Activated CD4-positive, alpha-beta memory T cell treated with anti-CD3 and anti-CD28 coated beads for 36 hours (primary cell): ENCODE results near the gene MEI1. TPM values are rescaled to one million over a fixed set of nuclear protein-coding genes. Genes with fewer than 3 reads are reported as not detected.

Experiments used
- CTCF ChIA-PET: fragments of 350-600 bp; sonication (Branson Sonifier 250); formaldehyde crosslinking; loops from one replicate; lab custom pipeline; 2021; ENCODE audit warnings: antibody characterized with exemption, inconsistent platforms; lab: Charles Lee
- POLR2A ChIA-PET: fragments of 350-600 bp; sonication (Branson Sonifier 250); formaldehyde crosslinking; loops from one replicate; lab custom pipeline; 2021; ENCODE audit warnings: antibody characterized with exemption; lab: Charles Lee
- DNase-seq: peaks from one replicate; pipeline ENCODE4 v3.0.0-alpha.2; 2020
- H3K27ac Mint-ChIP-seq: one replicate; pipeline ENCODE4 v1.8.0; 2021; ENCODE audit warnings: mixed read lengths
- H3K27me3 Mint-ChIP-seq: one replicate; pipeline ENCODE4 v1.8.0; 2021; ENCODE audit warnings: mixed read lengths
- H3K36me3 Mint-ChIP-seq: one replicate; pipeline ENCODE4 v1.8.0; 2021; ENCODE audit warnings: mixed read lengths
- H3K4me1 Mint-ChIP-seq: one replicate; pipeline ENCODE4 v1.8.0; 2021; ENCODE audit warnings: low read depth, mixed read lengths
- H3K4me3 Mint-ChIP-seq: one replicate; pipeline ENCODE4 v1.8.0; 2021; ENCODE audit warnings: mild to moderate bottlenecking, mixed read lengths
- H3K9me3 Mint-ChIP-seq: one replicate; pipeline ENCODE4 v1.8.0; 2021; ENCODE audit warnings: mixed read lengths
- intact Hi-C: fragments of 100-400 bp; cut with micrococcal nuclease; formaldehyde crosslinking; loops from one replicate; pipeline ENCODE4 v1.15.1; 2023
- total RNA-seq, 2 experiments: library from RNA; stranded (reverse); gene quantifications; one replicate each; pipeline ENCODE4 v1.2.3, GENCODE V29; 2021

The MEI1 gene, protein sequence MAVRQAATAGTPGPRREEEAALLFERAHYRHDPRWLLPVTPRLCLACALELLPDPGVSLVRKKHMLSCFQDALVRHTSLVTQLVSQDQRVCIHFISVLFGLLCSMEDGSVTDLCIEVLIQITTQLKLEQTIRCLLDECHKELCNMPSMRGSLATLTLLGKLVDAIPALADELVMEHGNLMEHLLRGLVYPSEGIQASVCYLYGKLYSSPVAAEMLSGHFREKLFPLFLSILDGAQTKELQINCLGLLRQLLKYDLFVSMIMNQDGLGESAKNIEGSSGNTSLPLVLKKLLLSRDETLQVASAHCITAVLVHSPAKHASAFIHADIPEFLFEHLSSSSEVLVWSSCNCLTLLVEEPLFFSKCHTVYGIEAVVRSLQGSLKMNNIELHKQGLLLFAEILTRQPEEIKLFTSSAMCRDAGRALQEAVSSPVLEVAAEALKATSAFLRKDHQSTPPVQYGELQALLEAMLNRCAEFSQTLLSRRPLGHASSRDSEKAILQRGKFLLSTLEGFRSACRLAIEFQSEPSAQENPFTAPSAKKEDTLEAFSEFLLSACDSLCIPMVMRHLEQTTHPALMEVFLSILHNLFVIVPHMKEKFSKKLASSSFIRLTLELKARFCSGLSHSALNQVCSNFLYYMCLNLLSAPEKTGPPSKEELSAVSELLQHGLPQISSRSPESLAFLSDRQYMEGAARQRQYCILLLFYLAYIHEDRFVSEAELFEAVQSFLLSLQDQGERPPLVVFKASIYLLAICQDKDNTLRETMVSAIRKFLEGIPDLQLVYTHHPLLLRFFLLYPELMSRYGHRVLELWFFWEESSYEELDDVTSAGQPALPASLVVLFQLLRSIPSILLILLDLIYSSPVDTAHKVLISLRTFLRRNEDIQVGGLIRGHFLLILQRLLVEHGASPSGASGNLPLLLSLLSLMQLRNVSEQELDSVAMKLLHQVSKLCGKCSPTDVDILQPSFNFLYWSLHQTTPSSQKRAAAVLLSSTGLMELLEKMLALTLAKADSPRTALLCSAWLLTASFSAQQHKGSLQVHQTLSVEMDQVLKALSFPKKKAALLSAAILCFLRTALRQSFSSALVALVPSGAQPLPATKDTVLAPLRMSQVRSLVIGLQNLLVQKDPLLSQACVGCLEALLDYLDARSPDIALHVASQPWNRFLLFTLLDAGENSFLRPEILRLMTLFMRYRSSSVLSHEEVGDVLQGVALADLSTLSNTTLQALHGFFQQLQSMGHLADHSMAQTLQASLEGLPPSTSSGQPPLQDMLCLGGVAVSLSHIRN
- 10 to 100 TPM; 51.3 to 52.3 TPM for total RNA-seq

DNA sequence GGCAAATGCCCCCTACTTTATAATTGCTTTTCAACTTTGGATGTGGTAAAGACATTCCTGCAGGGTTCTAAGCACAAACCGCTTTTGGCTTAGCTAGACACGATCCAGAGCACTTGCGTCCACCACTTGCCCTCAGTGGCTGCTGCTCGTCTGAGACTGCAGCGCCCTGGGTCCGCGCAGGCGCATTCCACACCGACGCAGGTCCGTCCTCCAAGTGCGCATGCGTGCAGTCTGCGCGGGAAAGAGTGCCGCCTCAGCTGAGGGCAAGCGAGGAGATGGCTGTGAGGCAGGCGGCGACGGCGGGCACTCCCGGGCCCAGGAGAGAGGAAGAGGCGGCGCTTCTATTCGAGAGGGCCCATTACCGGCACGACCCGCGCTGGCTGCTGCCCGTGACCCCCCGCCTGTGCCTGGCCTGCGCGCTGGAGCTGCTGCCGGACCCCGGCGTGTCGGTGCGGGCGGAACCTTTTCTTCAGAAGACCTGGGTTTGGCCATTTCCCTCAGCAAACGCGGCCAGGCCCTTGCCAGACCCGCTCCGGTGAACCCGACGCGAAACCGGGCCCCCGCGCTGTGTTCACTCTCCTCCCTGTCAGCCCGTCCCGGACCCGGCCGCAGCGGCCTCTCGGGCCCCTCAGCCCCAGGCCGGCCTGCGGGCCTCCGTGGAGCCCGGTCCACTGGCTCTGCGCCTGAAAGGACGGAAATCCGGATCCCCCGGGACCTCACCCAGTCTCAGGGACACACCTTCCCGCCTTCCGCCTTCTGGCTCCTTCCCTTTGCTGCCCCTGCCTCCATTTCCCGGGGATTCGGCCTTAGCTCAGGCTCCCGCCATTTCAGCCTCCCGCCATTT lies at the start of gene MEI1:
Gene MEI1 (plus strand): TSS at position 240 of the 844 bp plus-strand sequence. CDS start 36 bp downstream, at position 276.
- Mint-ChIP-seq H3K27ac (peak within 1 kb of the TSS; percentile 67), H3K27me3 (no peaks in the 10 kb centered on the region), H3K4me3 (peak within 1 kb of the TSS; percentile 48), H3K9me3 (no peaks in the 10 kb centered on the region), H3K36me3 (no peaks in the 10 kb centered on the region), H3K4me1 (peaks cover 11% of the 10 kb centered on the region)
- intact Hi-C loops: loop anchor here (5.0 kb wide), 3 partner anchors 83 to 258 kb away; no protein-coding TSS in a partner anchor
- ChIA-PET CTCF (interaction anchor here (0.7 to 4.6 kb wide), 14 partner anchors 7 to 260 kb away, joined by 3 to 60 read pairs (median 8); partner anchors contain the start of genes CCDC134 and SNU13), POLR2A (interaction anchor here (0.6 to 3.6 kb wide), 6 partner anchors 11 to 381 kb away, joined by 3 to 26 read pairs (median 4); partner anchors contain the start of genes CCDC134 and SNU13)
- DNase-seq: peak; percentile 95

DNA sequence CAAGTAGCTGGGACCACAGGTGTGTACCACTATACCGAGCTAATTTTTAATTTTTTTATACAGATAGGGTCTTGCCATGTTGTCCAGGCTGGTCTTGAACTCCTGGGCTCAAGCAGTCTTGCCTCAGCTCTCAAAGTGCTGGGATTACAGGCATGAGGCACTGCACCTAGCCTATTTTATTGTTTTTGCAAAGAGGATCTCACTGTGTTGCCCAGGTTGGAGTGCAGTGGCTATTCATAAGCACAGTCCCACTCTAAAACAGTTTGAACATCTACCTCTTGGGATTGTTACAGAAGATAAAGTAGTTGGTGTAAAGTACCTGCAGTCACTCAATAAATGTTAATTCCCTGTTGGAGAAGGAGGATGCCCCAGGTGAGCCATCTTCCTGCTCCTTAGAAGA lies 49.1 kb upstream of the MEI1 start:
- H3K27ac Mint-ChIP-seq: no peak overlapping the region
- POLR2A ChIA-PET: interaction anchor here (1.1 to 1.2 kb wide), 2 partner anchors 9 to 14 kb away, joined by 3 read pairs; no protein-coding TSS in a partner anchor
- peaks cover 45% of the 10 kb centered on the region for H3K36me3 Mint-ChIP-seq
- no peak for DNase-seq
- H3K27me3 Mint-ChIP-seq: no peaks in the 10 kb centered on the region
- intact Hi-C loops: no loop called here
- no peak overlapping the region for H3K4me3 Mint-ChIP-seq
- H3K9me3 Mint-ChIP-seq: no peaks in the 10 kb centered on the region
- CTCF ChIA-PET: interaction anchor here (1.3 to 2.6 kb wide), 3 partner anchors 16 to 47 kb away, joined by 3 to 14 read pairs (median 8); no protein-coding TSS in a partner anchor
- H3K4me1 Mint-ChIP-seq: peaks cover 7% of the 10 kb centered on the region

DNA sequence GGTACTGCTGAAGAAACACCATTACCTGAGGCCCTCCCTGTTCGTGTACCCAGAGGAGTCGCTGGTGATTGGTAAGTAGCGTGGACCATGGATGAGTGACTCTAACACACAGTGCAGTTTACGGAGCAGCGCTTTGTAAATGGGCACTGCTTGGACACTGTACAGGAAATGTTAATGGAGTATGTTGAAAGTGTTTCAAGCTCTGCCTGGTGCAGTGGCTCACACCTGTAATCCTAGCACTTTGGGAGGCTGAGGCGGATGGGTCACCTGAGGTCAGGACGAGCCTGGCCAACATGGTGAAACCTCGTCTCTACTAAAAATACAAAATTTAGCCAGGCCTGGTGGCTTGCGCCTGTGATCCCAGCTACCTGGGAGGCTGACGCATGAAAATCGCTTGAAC lies 48.5 kb upstream of the MEI1 start:
- H3K9me3 Mint-ChIP-seq: no peaks in the 10 kb centered on the region
- POLR2A ChIA-PET: interaction anchor here (0.7 to 1.2 kb wide), 3 partner anchors 9 to 24 kb away, joined by 3 read pairs; no protein-coding TSS in a partner anchor

DNA sequence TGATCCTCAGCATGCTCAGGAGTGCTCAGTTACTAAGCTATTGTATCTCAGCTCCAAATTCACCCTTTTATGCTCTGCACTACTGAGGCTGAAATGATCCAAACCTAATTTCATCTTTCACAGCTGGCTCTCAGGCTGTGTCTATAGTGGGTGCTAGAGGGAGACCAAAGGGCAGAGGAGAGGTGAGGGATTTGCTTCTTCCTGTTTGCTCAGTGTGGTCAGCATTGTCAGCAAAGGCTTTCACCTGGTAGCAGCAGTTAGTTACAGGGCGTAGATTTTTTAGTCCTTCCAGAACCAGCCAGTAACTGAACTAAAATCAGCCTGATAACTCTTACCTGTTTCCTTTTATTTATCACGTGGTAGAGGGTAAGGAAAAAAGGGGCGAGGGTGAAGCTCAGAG lies 45.0 kb upstream of the MEI1 start:
- Mint-ChIP-seq H3K9me3 (no peaks in the 10 kb centered on the region), H3K36me3 (peaks cover 54% of the 10 kb centered on the region), H3K27ac (peak overlapping the region; percentile 23), H3K4me1 (no peaks in the 10 kb centered on the region), H3K4me3 (no peak overlapping the region), H3K27me3 (no peaks in the 10 kb centered on the region)
- ChIA-PET CTCF (interaction anchor here (0.9 to 2.1 kb wide), 2 partner anchors 9 to 12 kb away, joined by 3 to 15 read pairs; no protein-coding TSS in a partner anchor), POLR2A (interaction anchor here (1.2 kb wide), 1 partner anchor 33 kb away, joined by 3 read pairs; the partner anchor contains the start of genes DESI1 and XRCC6)
- no peak for DNase-seq
- intact Hi-C loops: no loop called here

More for the DNA sequence above, 48.5 kb upstream of the MEI1 start:
- CTCF ChIA-PET: interaction anchor here (0.9 to 2.1 kb wide), 2 partner anchors 16 to 107 kb away, joined by 3 to 14 read pairs; partner anchors contain the start of gene POLR3H
- DNase-seq: no peak
- Mint-ChIP-seq H3K4me3 (no peak overlapping the region), H3K36me3 (peaks cover 47% of the 10 kb centered on the region), H3K27me3 (no peaks in the 10 kb centered on the region), H3K4me1 (peaks cover 7% of the 10 kb centered on the region), H3K27ac (no peak overlapping the region)
- intact Hi-C loops: no loop called here

DNA sequence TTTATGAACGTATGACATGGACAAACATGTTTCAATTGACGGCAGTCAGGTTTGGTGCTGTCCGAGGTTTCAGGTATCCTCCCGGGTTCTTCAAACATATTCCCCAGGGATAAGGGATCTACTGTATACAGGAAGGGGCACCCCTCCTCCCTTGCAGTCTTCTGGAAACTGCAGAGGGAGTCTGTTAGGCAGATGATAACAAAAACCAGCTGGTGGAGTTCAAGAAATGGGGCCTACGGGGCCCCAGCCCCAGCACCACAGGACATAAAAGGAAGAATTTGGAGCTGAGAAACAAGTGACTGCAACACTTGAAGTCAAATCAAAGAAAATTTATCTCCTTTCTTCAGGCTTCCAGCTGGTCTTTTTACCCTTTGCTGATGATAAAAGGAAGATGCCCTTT lies 42.7 kb upstream of the MEI1 start:
- H3K36me3 Mint-ChIP-seq: peaks cover 63% of the 10 kb centered on the region
- ChIA-PET POLR2A (no interaction called here), CTCF (interaction anchor here (1.2 to 1.4 kb wide), 2 partner anchors 9 to 10 kb away, joined by 3 to 5 read pairs; no protein-coding TSS in a partner anchor)
- no peak overlapping the region for H3K27ac Mint-ChIP-seq
- no peak for DNase-seq
- H3K4me1 Mint-ChIP-seq: no peaks in the 10 kb centered on the region
- intact Hi-C loops: no loop called here
- H3K9me3 Mint-ChIP-seq: no peaks in the 10 kb centered on the region
- no peaks in the 10 kb centered on the region for H3K27me3 Mint-ChIP-seq
- no peak overlapping the region for H3K4me3 Mint-ChIP-seq

DNA sequence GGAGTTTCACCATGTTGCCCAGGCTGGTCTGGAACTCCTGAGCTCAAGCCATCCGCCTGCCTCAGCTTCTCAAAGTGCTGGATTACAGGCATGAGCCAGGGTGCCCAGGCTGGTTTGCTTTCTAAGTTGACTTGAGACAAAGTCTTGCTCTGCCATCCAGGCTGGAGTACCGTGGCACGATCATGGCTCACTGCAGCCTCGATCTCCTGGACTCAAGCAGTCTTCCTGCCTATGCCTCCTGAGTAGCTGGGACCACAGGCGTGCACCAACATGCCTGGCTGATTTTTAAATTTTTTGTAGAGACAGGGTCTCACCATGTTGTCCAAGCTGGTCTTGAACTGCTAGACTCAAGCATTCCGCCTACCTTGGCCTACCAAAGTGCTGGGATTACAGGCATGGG lies 41.6 kb upstream of the MEI1 start:
- Mint-ChIP-seq H3K4me1 (no peaks in the 10 kb centered on the region), H3K4me3 (no peak overlapping the region), H3K9me3 (no peaks in the 10 kb centered on the region), H3K27me3 (no peaks in the 10 kb centered on the region), H3K36me3 (peaks cover 60% of the 10 kb centered on the region), H3K27ac (no peak overlapping the region)
- intact Hi-C loops: no loop called here
- CTCF ChIA-PET: interaction anchor here (0.7 to 1.4 kb wide), 2 partner anchors 10 to 241 kb away, joined by 3 to 9 read pairs; no protein-coding TSS in a partner anchor
- DNase-seq: no peak
- POLR2A ChIA-PET: no interaction called here

DNA sequence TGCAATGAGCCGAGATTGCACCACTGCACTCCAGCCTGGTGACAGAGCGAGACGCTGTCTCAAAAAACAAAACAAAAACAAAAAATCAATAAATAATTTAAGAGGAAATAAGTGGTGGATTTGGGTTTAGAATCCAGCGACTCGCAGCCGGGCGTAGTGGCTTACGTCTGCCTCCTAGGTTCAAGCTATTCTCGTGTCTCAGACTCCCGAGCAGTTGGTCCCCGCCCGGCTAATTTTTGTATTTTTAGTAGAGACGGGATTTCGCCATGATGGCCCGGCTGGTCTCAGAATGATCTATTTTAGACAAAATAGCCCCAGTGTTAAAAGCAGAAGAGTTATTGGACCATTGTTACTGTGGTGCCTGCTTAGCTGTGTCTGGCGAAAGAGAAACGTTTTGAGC lies 40.4 kb upstream of the MEI1 start:
- no peak for DNase-seq
- CTCF ChIA-PET: interaction anchor here (1.4 kb wide), 1 partner anchor 8 kb away, joined by 9 read pairs; no protein-coding TSS in a partner anchor
- Mint-ChIP-seq H3K27me3 (no peaks in the 10 kb centered on the region), H3K4me3 (no peak overlapping the region), H3K9me3 (no peaks in the 10 kb centered on the region), H3K27ac (no peak overlapping the region), H3K36me3 (peaks cover 53% of the 10 kb centered on the region), H3K4me1 (no peaks in the 10 kb centered on the region)
- intact Hi-C loops: no loop called here
- POLR2A ChIA-PET: no interaction called here

DNA sequence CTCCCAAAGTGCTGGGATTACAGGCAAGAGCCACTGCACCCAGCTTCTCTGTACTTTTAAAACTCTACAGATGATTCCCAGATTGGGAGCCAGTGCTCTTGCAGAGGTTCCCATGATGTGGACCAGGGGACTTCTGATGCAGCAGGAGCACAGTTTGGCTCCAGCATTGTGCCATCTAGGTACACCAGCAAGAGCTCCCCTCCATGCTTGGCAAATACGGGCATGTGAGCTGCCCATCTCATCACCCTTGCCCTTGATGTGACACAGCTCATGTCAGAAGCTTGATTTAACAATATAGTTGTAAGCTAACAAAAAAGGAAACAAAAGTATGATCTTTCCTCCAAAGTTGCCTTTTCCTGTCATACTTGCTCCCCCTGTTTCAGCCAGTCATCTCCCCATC lies 39.4 kb upstream of the MEI1 start:
- no peaks in the 10 kb centered on the region for H3K4me1 Mint-ChIP-seq
- H3K36me3 Mint-ChIP-seq: peaks cover 47% of the 10 kb centered on the region
- intact Hi-C loops: no loop called here
- H3K4me3 Mint-ChIP-seq: no peak overlapping the region
- CTCF ChIA-PET: interaction anchor here (1.0 kb wide), 1 partner anchor 13 kb away, joined by 3 read pairs; no protein-coding TSS in a partner anchor
- no peak for DNase-seq
- H3K9me3 Mint-ChIP-seq: no peaks in the 10 kb centered on the region
- H3K27me3 Mint-ChIP-seq: no peaks in the 10 kb centered on the region
- POLR2A ChIA-PET: interaction anchor here (0.6 to 0.8 kb wide), 2 partner anchors 9 to 93 kb away, joined by 3 to 5 read pairs; no protein-coding TSS in a partner anchor
- H3K27ac Mint-ChIP-seq: peak overlapping the region; percentile 72

DNA sequence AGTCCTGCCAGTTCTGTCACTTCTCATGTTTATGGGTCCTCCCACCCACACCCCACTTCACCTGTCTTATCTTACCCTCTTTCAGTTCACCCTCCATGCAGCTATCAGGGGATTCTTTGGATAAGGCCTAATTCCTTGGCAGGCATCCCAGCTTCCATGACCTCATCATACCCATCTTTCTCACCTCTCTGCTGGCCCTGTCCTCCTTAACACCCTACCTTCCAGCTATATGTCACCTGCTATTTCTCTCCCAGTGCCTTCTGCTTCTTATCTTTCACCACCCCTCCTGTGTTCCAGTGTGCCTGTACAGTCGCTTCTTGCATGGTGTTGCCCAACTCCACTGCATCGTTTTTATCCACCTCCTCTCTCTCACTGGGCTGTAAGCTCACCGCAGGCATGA lies 38.9 kb upstream of the MEI1 start:
- Mint-ChIP-seq H3K27me3 (no peaks in the 10 kb centered on the region), H3K9me3 (no peaks in the 10 kb centered on the region), H3K27ac (peak overlapping the region; percentile 72), H3K36me3 (peaks cover 47% of the 10 kb centered on the region), H3K4me1 (no peaks in the 10 kb centered on the region), H3K4me3 (no peak overlapping the region)
- ChIA-PET CTCF (interaction anchor here (1.0 kb wide), 1 partner anchor 13 kb away, joined by 3 read pairs; no protein-coding TSS in a partner anchor), POLR2A (interaction anchor here (0.6 kb wide), 1 partner anchor 94 kb away, joined by 5 read pairs; no protein-coding TSS in a partner anchor)
- DNase-seq: no peak
- intact Hi-C loops: no loop called here

DNA sequence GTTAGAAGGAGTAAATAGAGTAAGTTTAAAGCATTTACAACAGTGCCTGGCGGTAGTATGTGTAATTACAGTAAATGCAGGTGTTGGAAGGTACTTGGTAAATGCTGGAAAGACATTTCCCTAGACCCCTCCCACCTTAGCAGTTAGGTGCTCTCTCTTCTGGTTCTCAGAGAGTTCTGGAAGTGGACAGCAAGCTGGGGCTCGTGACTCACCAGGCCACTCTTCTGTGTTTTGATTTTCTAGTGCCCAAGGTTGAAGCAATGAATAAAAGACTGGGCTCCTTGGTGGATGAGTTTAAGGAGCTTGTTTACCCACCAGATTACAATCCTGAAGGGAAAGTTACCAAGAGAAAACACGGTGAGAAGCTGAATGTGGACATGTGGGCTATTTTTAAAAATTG lies 38.2 kb upstream of the MEI1 start:
- DNase-seq: no peak
- no peaks in the 10 kb centered on the region for H3K4me1 Mint-ChIP-seq
- H3K36me3 Mint-ChIP-seq: peaks cover 45% of the 10 kb centered on the region
- intact Hi-C loops: no loop called here
- POLR2A ChIA-PET: no interaction called here
- CTCF ChIA-PET: no interaction called here
- H3K9me3 Mint-ChIP-seq: no peaks in the 10 kb centered on the region
- no peak overlapping the region for H3K4me3 Mint-ChIP-seq
- H3K27me3 Mint-ChIP-seq: no peaks in the 10 kb centered on the region
- H3K27ac Mint-ChIP-seq: no peak overlapping the region
